ENCODE results near the gene DDR2. TPM values are rescaled to one million over a fixed set of nuclear protein-coding genes. Genes with fewer than 3 reads are reported as not detected.

The DDR2 gene
- total and polyA plus RNA-seq, 2 of the 4 experiments (the other 2 are of a cell fraction) = 66.1 to 245 TPM

- no peak overlapping the region for H2AFZ ChIP-seq (replicated peaks; ENCODE audit: low read length, poor library complexity)
- H3K9me3 ChIP-seq (ENCODE audit: control insufficient read depth, insufficient read depth, low read length) = peaks cover 2% of the 10 kb centered on the region; the same call in 1 of the 2 replicates
- no peak overlapping the region for H4K91ac ChIP-seq (ENCODE audit: insufficient read depth, low read depth, low read length)
- H4K20me1 ChIP-seq (ENCODE audit: insufficient read depth, low read length) = peaks cover 62% of the 10 kb centered on the region
- H3K27ac ChIP-seq (ENCODE audit: insufficient read depth, low read length) = no peak overlapping the region
- H3K36me3 ChIP-seq (ENCODE audit: control insufficient read depth, insufficient read depth, low read length) = peaks cover 7% of the 10 kb centered on the region
- no CpG with 5 or more reads among the region's 5 CpGs for WGBS, 2 experiments (ENCODE audit: extremely low coverage in 2 of 2, insufficient read length in 1 of 2)
- no peak overlapping the region for H3K4me3 ChIP-seq (ENCODE audit: insufficient read depth, low read depth, low read length)
- peak overlapping the region; percentile 13; the same call in 1 of the 2 replicates for H3K23ac ChIP-seq (ENCODE audit: low read depth, low read length)
- intact Hi-C loops (cut with micrococcal nuclease) (no loop called here), in situ Hi-C loops (cut with MboI; ENCODE audit: low sequenced_read_pairs) (no loop called here), dilution Hi-C loops (cut with HindIII; ENCODE audit: low sequenced_read_pairs, unreplicated experiment) (no loop called here)
- no peak overlapping the region for H2BK5ac ChIP-seq (ENCODE audit: low read depth, low read length, poor library complexity, severe bottlenecking)
- no peak overlapping the region for H4K8ac ChIP-seq (ENCODE audit: low read depth in 2 of 2, low read length in 2 of 2)
- H3K79me1 ChIP-seq (ENCODE audit: low read depth in 1 of 2, low read length in 2 of 2) = peaks cover 39 to 78% of the 10 kb centered on the region in 2 experiments
- H3K56ac ChIP-seq (ENCODE audit: extremely low read depth, insufficient read depth, low read length) = no peak overlapping the region
- POLR2A ChIA-PET (ENCODE audit: unreplicated experiment) = interaction anchor here (0.5 kb wide), 1 partner anchor 16 kb away, joined by 3 read pairs; no protein-coding TSS in a partner anchor
- DNase-seq (no peak), ATAC-seq (ENCODE audit: low read depth) (no peak)
- CTCF ChIA-PET = interaction anchor here (0.6 kb wide), 1 partner anchor 60 kb away, joined by 3 read pairs; no protein-coding TSS in a partner anchor
- H3K9ac ChIP-seq (ENCODE audit: low read depth, low read length) = no peak overlapping the region
- no peaks in the 10 kb centered on the region for H3K27me3 ChIP-seq (ENCODE audit: control insufficient read depth, insufficient read depth, low read length)
- peaks cover 17% of the 10 kb centered on the region for H3K4me1 ChIP-seq (ENCODE audit: control insufficient read depth, insufficient read depth, low read length)
- peak overlapping the region; percentile 33; the same call in 1 of the 2 replicates for H3K4ac ChIP-seq (ENCODE audit: low read depth, low read length)
- no peak overlapping the region for H3K14ac ChIP-seq (replicated peaks; ENCODE audit: low read depth, low read length)
- H3K18ac ChIP-seq (ENCODE audit: low read depth, low read length) = no peak overlapping the region
- H2AK5ac ChIP-seq (ENCODE audit: low read depth, low read length) = no peak overlapping the region; the same call in 1 of the 2 replicates
- 0 out of 2 replicates have a peak overlapping the region, but pooled peaks have one; percentile 24 for H2BK20ac ChIP-seq (ENCODE audit: low read depth, low read length)
- H2BK120ac ChIP-seq (ENCODE audit: low read depth, low read length) = peak overlapping the region; percentile 41; the same call in 1 of the 2 replicates
- no peak overlapping the region for H2AK9ac ChIP-seq (replicated peaks; ENCODE audit: low read depth, low read length, poor library complexity)
- no peak overlapping the region for H3K4me2 ChIP-seq (ENCODE audit: low read depth, low read length)
- H3K9me1 ChIP-seq (ENCODE audit: insufficient read depth, low read length) = peaks cover 15% of the 10 kb centered on the region
- H2BK15ac ChIP-seq (ENCODE audit: low read depth, low read length) = 0 out of 3 replicates have a peak overlapping the region, but pooled peaks have one; percentile 3
- H4K5ac ChIP-seq (ENCODE audit: low read depth, low read length) = no peak overlapping the region; the same call in 1 of the 2 replicates
- no TSS peak for BruUV-seq (replicated peaks)
- no peak for TF ChIP-seq RAD21 (IDR thresholded peaks at IDR 0.05; ENCODE audit: low read length)
- TF ChIP-seq CHD1 (IDR thresholded peaks at IDR 0.05; ENCODE audit: low read depth, low read length) = no peak
- TF ChIP-seq ELK1 (IDR thresholded peaks at IDR 0.05; ENCODE audit: borderline replicate concordance, low read depth, low read length) = no peak
- no peak for TF ChIP-seq CEBPB (IDR thresholded peaks at IDR 0.05; ENCODE audit: low read depth, low read length)
- TF ChIP-seq NFE2L2 (IDR thresholded peaks at IDR 0.05; ENCODE audit: low read depth, low read length) = no peak
These were observed 48.3 kb downstream of the DDR2 start for GRCh38 chr1:162680419-162681121.

Measured in IMR-90 (cell line).